ENCODE results near the gene ITGA3.

ITGA3 gene

DNA sequence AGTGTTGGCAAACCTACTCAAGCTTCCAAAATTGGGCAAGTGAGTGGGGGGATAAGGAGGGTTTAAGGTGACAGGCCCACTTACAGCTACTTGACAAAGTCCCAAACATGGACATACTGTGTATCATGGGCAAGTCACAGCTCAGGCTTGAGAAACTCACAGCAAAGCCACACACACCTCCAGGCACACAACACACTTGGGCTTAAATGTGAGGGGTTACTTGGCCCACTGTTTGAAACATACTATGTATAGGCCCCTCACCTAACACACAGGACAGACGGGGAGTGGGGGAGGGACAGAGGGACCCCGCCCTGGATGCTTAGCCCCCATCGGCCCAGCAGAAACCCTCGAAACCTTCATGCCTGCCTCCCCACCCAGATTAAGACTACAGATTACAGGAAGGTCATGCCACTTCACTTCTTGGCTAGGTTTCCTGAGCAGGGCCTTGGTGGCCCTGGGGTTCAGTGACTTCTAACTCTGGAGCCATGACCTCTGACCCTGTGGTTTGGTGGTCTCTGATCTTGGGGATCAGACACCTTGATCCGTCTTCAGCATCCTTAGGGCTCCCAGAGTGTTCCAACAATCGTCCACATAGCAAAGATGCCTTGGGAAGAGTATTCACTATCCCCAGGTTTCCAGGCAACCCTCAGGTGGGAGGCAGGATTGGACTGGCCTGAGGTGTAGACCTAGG lies 76.3 kb downstream of the ITGA3 start:
- DNase-seq, result no peak

- no peak for DNase-seq
Observed at GRCh38 chr17:50133028-50133768, 77.3 kb downstream of the ITGA3 start.

DNA sequence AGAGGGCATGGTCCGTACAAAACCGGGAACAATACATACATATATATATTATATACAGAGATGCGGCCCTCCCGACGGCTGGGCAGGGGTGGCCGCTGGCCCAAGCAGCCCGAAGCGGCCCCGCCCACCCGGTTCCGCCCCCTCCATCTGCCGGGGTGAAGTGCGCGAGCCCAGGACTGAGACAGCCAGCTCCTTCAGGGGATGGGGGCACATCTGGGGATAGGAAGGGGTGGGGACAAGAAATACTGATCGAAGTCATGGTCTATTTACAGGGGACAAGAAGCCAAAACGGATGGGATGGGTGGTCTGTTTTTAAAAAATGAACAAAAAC lies 77.8 kb downstream of the ITGA3 start:
- no peak for DNase-seq

DNA sequence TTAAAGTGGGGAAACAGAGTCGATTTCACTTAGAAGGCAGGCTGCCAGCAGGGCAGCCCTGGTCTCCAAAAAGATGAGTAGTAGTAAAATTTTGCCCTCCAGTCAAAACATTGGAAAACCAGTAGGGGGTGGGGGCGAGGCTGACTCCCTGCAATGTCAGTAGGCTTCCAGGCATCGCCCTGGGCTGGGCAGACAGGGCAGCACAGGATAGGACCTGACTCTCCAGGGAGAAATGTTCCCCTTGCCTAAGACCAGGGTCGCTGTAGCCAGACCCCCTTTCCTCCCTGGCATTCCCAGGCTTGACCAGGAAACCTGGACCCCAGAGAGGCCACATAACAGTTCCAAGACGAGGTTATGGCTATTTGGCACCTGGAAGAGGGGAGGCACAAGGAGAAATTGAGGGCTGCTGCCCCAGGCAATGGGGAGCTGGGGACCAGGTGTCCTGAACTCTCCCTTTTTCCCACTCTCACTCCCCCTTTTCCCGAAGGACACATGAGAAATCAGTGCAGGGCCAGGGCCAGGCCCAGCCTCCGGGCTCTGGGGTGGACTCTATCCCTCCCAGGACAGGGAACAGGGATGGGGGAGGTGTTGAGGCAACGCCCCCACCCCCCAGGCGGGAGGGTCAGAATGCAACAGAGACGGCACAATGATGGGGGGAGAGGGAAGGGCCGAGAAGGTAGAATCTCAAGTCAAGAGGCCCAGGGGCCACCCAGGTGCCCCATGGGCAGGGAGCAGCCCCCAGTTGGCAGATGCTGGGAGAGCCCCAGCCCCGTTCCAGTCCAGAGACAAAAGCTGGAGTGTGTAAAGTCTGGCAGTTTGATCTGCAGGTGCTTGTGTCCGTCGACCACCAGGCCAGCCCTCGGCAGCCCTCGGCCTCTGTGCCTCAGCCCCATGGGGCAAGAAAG lies 78.5 kb downstream of the ITGA3 start:
- DNase-seq, result no peak

GRCh38 chr17:50135316-50136095 lies 79.6 kb downstream of the ITGA3 start:
- DNase-seq, result no peak

- no peak for DNase-seq
Observed at GRCh38 chr17:50136096-50136687, 80.3 kb downstream of the ITGA3 start.

- DNase-seq, result no peak
Observed at GRCh38 chr17:50137042-50137441, 81.1 kb downstream of the ITGA3 start.

DNA sequence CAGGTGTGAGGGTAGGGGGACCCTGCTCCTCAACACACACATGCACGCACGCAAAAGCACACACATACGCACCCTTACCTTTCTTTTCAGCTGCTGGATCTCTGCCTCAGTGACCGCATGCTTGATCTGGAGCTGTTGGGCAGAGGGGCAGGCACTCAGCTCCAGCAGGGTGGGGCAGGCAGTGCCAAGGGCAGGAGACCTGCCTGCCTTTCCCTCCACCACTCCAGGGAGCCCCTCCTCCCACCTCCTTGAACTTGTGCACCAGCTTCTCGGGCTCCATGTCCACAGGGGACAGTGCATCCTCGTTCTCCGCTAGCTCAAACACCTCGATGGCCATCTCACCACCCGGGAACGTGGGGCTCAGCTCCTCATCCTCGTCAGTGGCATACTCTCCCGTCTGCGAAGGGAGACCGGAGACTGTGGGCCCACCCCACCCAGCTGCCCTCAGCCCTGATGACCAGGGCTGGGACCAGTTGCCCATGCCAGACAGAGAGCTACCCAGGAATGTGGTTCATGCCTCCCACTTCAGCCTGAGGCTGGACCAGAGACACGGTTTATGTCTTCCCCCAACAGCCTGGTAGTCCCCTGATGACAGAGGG lies 83.4 kb downstream of the ITGA3 start:
- DNase-seq, result no peak

Measured in NCI-H2171 treated with DMSO at 0.1 percent for 48 hours (cell line).